VCaP (cell line): ENCODE measurements around the gene OPN4.

ENCODE experiments used
- H3K27ac ChIP-seq: fragments of 450-650 bp; 2 replicates; pipeline ENCODE4 v1.5.1; 2017
- CTCF ChIP-seq: fragments of 450-650 bp; conservative IDR thresholded peaks from 2 replicates; pipeline ENCODE4 v1.5.1; 2017; ENCODE audit warnings: mild to moderate bottlenecking, moderate library complexity

OPN4 gene

GRCh38 chr10:86693721-86694369 is 39.5 kb downstream of the OPN4 start:
- TF ChIP-seq CTCF: peak; percentile 71
- no peak overlapping the region for H3K27ac ChIP-seq

- TF ChIP-seq CTCF: peak; percentile 31; the same call in 1 of the 2 replicates
- H3K27ac ChIP-seq: no peak overlapping the region
Observed at GRCh38 chr10:86698207-86698940, 44.0 kb downstream of the OPN4 start.

- no peak overlapping the region for H3K27ac ChIP-seq
- TF ChIP-seq CTCF: no peak
Observed at GRCh38 chr10:86699125-86699524, 44.8 kb downstream of the OPN4 start.

GRCh38 chr10:86699541-86699940 is 45.2 kb downstream of the OPN4 start:
- no peak overlapping the region for H3K27ac ChIP-seq
- no peak for TF ChIP-seq CTCF

GRCh38 chr10:86699991-86700840 is 45.9 kb downstream of the OPN4 start:
- TF ChIP-seq CTCF: no peak
- no peak overlapping the region for H3K27ac ChIP-seq

GRCh38 chr10:86700851-86701617 is 46.7 kb downstream of the OPN4 start:
- no peak for TF ChIP-seq CTCF
- no peak overlapping the region for H3K27ac ChIP-seq
